Neuronal stem cell (in vitro differentiated cells): ENCODE data around the gene PIAS1.

Experiments
- DNase-seq: peaks from one replicate; pipeline ENCODE4 v3.0.0-alpha.2; 2013; ENCODE audit warnings: low spot score
- H2AFZ ChIP-seq: one replicate; pipeline ENCODE4 v1.6.1; 2013; ENCODE audit warnings: mild to moderate bottlenecking, low read length, inconsistent platforms
- H2AK5ac ChIP-seq: 2 replicates; pipeline ENCODE4 v1.6.1; 2013; ENCODE audit warnings: low read depth, mild to moderate bottlenecking, inconsistent platforms, low read length, moderate library complexity, mixed read lengths
- H2BK120ac ChIP-seq: 2 replicates; pipeline ENCODE4 v1.6.1; 2013; ENCODE audit warnings: low read depth, mild to moderate bottlenecking, inconsistent platforms, low read length, moderate library complexity, mixed read lengths
- H2BK12ac ChIP-seq: one replicate; pipeline ENCODE4 v1.6.1; 2013; ENCODE audit warnings: low read length, inconsistent platforms
- H2BK15ac ChIP-seq: 2 replicates; pipeline ENCODE4 v1.6.1; 2013; ENCODE audit warnings: mild to moderate bottlenecking, low read length, inconsistent platforms, mixed read lengths
- H2BK5ac ChIP-seq: one replicate; pipeline ENCODE4 v1.6.1; 2013; ENCODE audit warnings: inconsistent platforms, mild to moderate bottlenecking, low read length, moderate library complexity
- H3K14ac ChIP-seq: one replicate; pipeline ENCODE4 v1.6.1; 2013; ENCODE audit warnings: low read length, inconsistent platforms
- H3K18ac ChIP-seq: 2 replicates; pipeline ENCODE4 v1.6.1; 2013; ENCODE audit warnings: low read length, inconsistent platforms
- H3K23ac ChIP-seq: 2 replicates; pipeline ENCODE4 v1.6.1; 2013; ENCODE audit warnings: low read depth, mild to moderate bottlenecking, mixed read lengths, low read length, inconsistent platforms; ENCODE audit not compliant: poor library complexity
- H3K27ac ChIP-seq: replicated peaks from 3 replicates; pipeline ENCODE4 v1.5.1; 2013; ENCODE audit warnings: low read length, inconsistent platforms
- H3K27me3 ChIP-seq, 3 experiments: 2 replicates each; pipeline ENCODE4 v1.6.1; 2013; ENCODE audit warnings: low read length in 3 of 3, mild to moderate bottlenecking in 2 of 3, inconsistent platforms in 1 of 3, low read depth in 1 of 3, mixed read lengths in 1 of 3, moderate library complexity in 1 of 3; ENCODE audit not compliant: control insufficient read depth in 3 of 3, insufficient read depth in 3 of 3
- H3K36me3 ChIP-seq, 2 donors: replicated peaks in 1 of 2; 2 replicates each; pipeline ENCODE4 v1.6.1; 2013; ENCODE audit warnings: low read length in 2 of 2; ENCODE audit not compliant: control insufficient read depth in 2 of 2, insufficient read depth in 2 of 2
- H3K4ac ChIP-seq: 2 replicates; pipeline ENCODE4 v1.6.1; 2013; ENCODE audit warnings: inconsistent platforms, mild to moderate bottlenecking, low read length, moderate library complexity
- H3K4me1 ChIP-seq, 2 donors: 1 replicate in 1 of 2; 2 replicates in 1 of 2; pipeline ENCODE4 v1.6.1; 2013; ENCODE audit warnings: low read length in 2 of 2, low read depth in 1 of 2; ENCODE audit not compliant: control insufficient read depth in 2 of 2, insufficient read depth in 1 of 2
- H3K4me2 ChIP-seq: one replicate; pipeline ENCODE4 v1.6.1; 2013; ENCODE audit warnings: mild to moderate bottlenecking, low read length, inconsistent platforms; ENCODE audit not compliant: insufficient read depth, poor library complexity, severe bottlenecking
- H3K4me3 ChIP-seq, 2 donors: 2 replicates each; pipeline ENCODE4 v1.5.1; 2013; ENCODE audit warnings: low read length in 2 of 2, mild to moderate bottlenecking in 2 of 2, inconsistent platforms in 1 of 2, moderate library complexity in 1 of 2
- H3K79me1 ChIP-seq: one replicate; pipeline ENCODE4 v1.6.1; 2013; ENCODE audit warnings: low read depth, mild to moderate bottlenecking, inconsistent platforms, low read length, moderate library complexity
- H3K9ac ChIP-seq: one replicate; pipeline ENCODE4 v1.6.1; 2013; ENCODE audit warnings: mild to moderate bottlenecking, low read depth, low read length, inconsistent platforms; ENCODE audit not compliant: poor library complexity
- H3K9me3 ChIP-seq, 2 donors: replicated peaks in 1 of 2; 2 replicates each; pipeline versions ENCODE3 to v1.6.1; 2013; ENCODE audit warnings: low read length in 2 of 2, mild to moderate bottlenecking in 2 of 2, inconsistent platforms in 1 of 2, low read depth in 1 of 2, mixed read lengths in 1 of 2, moderate library complexity in 1 of 2; ENCODE audit not compliant: control insufficient read depth in 2 of 2, insufficient read depth in 1 of 2
- H4K8ac ChIP-seq: one replicate; pipeline ENCODE4 v1.6.1; 2013; ENCODE audit warnings: low read depth, mild to moderate bottlenecking, inconsistent platforms, low read length, moderate library complexity
- H4K91ac ChIP-seq: one replicate; pipeline ENCODE4 v1.6.1; 2013; ENCODE audit warnings: low read length, low read depth, mild to moderate bottlenecking, inconsistent platforms; ENCODE audit not compliant: poor library complexity
- WGBS, 2 donors: extraction: QIAGEN DNeasy Blood & Tissue Kit; methylation state at CpG; one replicate each; pipeline ENCODE4 v1.1.7; 2013; ENCODE audit warnings: missing lambda C conversion rate in 2 of 2, mixed read lengths in 1 of 2; ENCODE audit not compliant: insufficient read length in 2 of 2, insufficient replicate concordance in 1 of 2; ENCODE audit errors: extremely low coverage in 2 of 2; 5-methylcytosine and 5-hydroxymethylcytosine counted together

PIAS1 gene

GRCh38 chr15:68203956-68204355, 149.8 kb downstream of the PIAS1 start:
- H3K27ac ChIP-seq = no peak overlapping the region
- H3K4ac ChIP-seq = no peak overlapping the region
- H3K14ac ChIP-seq = no peak overlapping the region
- DNase-seq = no peak
- H3K4me1 ChIP-seq = peaks cover 5 to 40% of the 10 kb centered on the region in 2 donors
- no peak overlapping the region for H2AK5ac ChIP-seq
- no peak overlapping the region for H2AFZ ChIP-seq
- no peak overlapping the region for H3K18ac ChIP-seq
- H2BK120ac ChIP-seq = no peak overlapping the region
- H3K27me3 ChIP-seq = no peaks in the 10 kb centered on the region
- H3K23ac ChIP-seq = no peak overlapping the region
- peaks cover 10% of the 10 kb centered on the region for H3K79me1 ChIP-seq
- no peak overlapping the region for H2BK5ac ChIP-seq
- no peak overlapping the region for H3K9ac ChIP-seq
- no peak overlapping the region for H4K8ac ChIP-seq
- H2BK15ac ChIP-seq = no peak overlapping the region
- no peak overlapping the region for H3K4me3 ChIP-seq
- H2BK12ac ChIP-seq = no peak overlapping the region
- H3K4me2 ChIP-seq = no peak overlapping the region
- H4K91ac ChIP-seq = no peak overlapping the region
- no CpG with 5 or more reads among the region's 5 CpGs for WGBS, 2 donors
- peaks cover 3 to 34% of the 10 kb centered on the region in 2 donors for H3K36me3 ChIP-seq
- H3K9me3 ChIP-seq = no peaks in the 10 kb centered on the region

GRCh38 chr15:68204361-68204760, 150.2 kb downstream of the PIAS1 start:
- Histone ChIP-seq H3K79me1 (peaks cover 10% of the 10 kb centered on the region), H3K9ac (no peak overlapping the region), H3K18ac (no peak overlapping the region), H3K4me3 (no peak overlapping the region), H4K8ac (no peak overlapping the region), H2BK12ac (no peak overlapping the region), H2BK120ac (no peak overlapping the region), H2BK5ac (no peak overlapping the region), H2AFZ (no peak overlapping the region), H3K4ac (no peak overlapping the region), H3K4me2 (no peak overlapping the region), H2AK5ac (no peak overlapping the region), H3K27me3 (no peaks in the 10 kb centered on the region), H3K14ac (no peak overlapping the region), H3K9me3 (no peaks in the 10 kb centered on the region), H3K23ac (no peak overlapping the region), H4K91ac (no peak overlapping the region), H2BK15ac (no peak overlapping the region), H3K4me1 (peaks cover 5 to 38% of the 10 kb centered on the region in 2 donors), H3K36me3 (peaks cover 3 to 37% of the 10 kb centered on the region in 2 donors), H3K27ac (no peak overlapping the region)
- DNase-seq = no peak
- WGBS, 2 donors = no CpG with 5 or more reads among the region's 7 CpGs

GRCh38 chr15:68204776-68205557, 150.9 kb downstream of the PIAS1 start, which contains the start of gene CALML4:
TSS of gene CALML4 (minus strand) at chr15:68205332. CDS start at chr15:68205247, 85 bp downstream.
- H3K4me2 ChIP-seq = no peak within 1 kb of the TSS
- no peak within 1 kb of the TSS for H2BK12ac ChIP-seq
- H3K23ac ChIP-seq = no peak within 1 kb of the TSS
- H3K4me3 ChIP-seq = no peak within 1 kb of the TSS
- H2BK5ac ChIP-seq = no peak within 1 kb of the TSS
- H3K9me3 ChIP-seq = no peaks in the 10 kb centered on the region
- no peak for DNase-seq
- peak within 1 kb of the TSS; percentile 81 for H3K18ac ChIP-seq
- H3K4ac ChIP-seq = no peak within 1 kb of the TSS
- no peak within 1 kb of the TSS for H4K91ac ChIP-seq
- H3K27ac ChIP-seq = no peak within 1 kb of the TSS
- H2AFZ ChIP-seq = no peak within 1 kb of the TSS
- peaks cover 12% of the 10 kb centered on the region for H3K79me1 ChIP-seq
- no peak within 1 kb of the TSS for H3K9ac ChIP-seq
- H3K27me3 ChIP-seq = no peaks in the 10 kb centered on the region
- H4K8ac ChIP-seq = no peak within 1 kb of the TSS
- peak within 1 kb of the TSS; percentile 69 for H2BK15ac ChIP-seq
- no peak within 1 kb of the TSS for H2BK120ac ChIP-seq
- H3K36me3 ChIP-seq = peaks cover 6 to 43% of the 10 kb centered on the region in 2 donors
- no CpG with 5 or more reads among the region's 16 CpGs for WGBS, 2 donors
- H3K14ac ChIP-seq = no peak within 1 kb of the TSS
- peak within 1 kb of the TSS; percentile 54 for H2AK5ac ChIP-seq
- peaks cover 5 to 34% of the 10 kb centered on the region in 2 donors for H3K4me1 ChIP-seq

- H3K4me3 ChIP-seq = no peak overlapping the region
- H3K4me2 ChIP-seq = no peak overlapping the region
- H3K14ac ChIP-seq = no peak overlapping the region
- H3K9me3 ChIP-seq = no peaks in the 10 kb centered on the region
- no peak overlapping the region for H2AK5ac ChIP-seq
- no peaks in the 10 kb centered on the region for H3K27me3 ChIP-seq
- no peak overlapping the region for H2BK120ac ChIP-seq
- WGBS, 2 donors = no CpG with 5 or more reads among the region's 13 CpGs
- no peak for DNase-seq
- H2BK15ac ChIP-seq = no peak overlapping the region
- no peak overlapping the region for H2AFZ ChIP-seq
- no peak overlapping the region for H3K4ac ChIP-seq
- H3K27ac ChIP-seq = no peak overlapping the region
- H3K4me1 ChIP-seq = peaks cover 5 to 30% of the 10 kb centered on the region in 2 donors
- H2BK12ac ChIP-seq = no peak overlapping the region
- H4K91ac ChIP-seq = no peak overlapping the region
- H3K23ac ChIP-seq = no peak overlapping the region
- H3K79me1 ChIP-seq = peaks cover 13% of the 10 kb centered on the region
- H3K18ac ChIP-seq = peak overlapping the region; percentile 81
- no peak overlapping the region for H4K8ac ChIP-seq
- no peak overlapping the region for H3K9ac ChIP-seq
- H3K36me3 ChIP-seq = peaks cover 8 to 49% of the 10 kb centered on the region in 2 donors
- no peak overlapping the region for H2BK5ac ChIP-seq
These were observed 151.4 kb downstream of the PIAS1 start for GRCh38 chr15:68205558-68205944.
